Astrocyte (in vitro differentiated cells and primary cell): ENCODE measurements around the gene RUBCNL. TPM values are rescaled to one million over a fixed set of nuclear protein-coding genes. Genes with fewer than 3 reads are reported as not detected.

Source experiments
- DNase-seq: peaks from one replicate; pipeline ENCODE4 v3.0.0-alpha.2; 2010; ENCODE audit warnings: low read depth
- FAIRE-seq: peaks from 2 replicates; lab custom pipeline; 2011; peaks lifted over from hg19 to GRCh38; lab: Jason Lieb, UNC
- H2AFZ ChIP-seq: 2 replicates; pipeline ENCODE4 v1.6.0; 2012; ENCODE audit warnings: low read depth, low read length, inconsistent platforms
- H3K27ac ChIP-seq: 2 replicates; pipeline ENCODE4 v1.5.1; 2011; ENCODE audit warnings: low read depth, low read length, inconsistent platforms
- H3K27me3 ChIP-seq: 2 replicates; pipeline ENCODE4 v1.6.0; 2011; ENCODE audit warnings: low read length, inconsistent platforms; ENCODE audit not compliant: insufficient read depth
- H3K36me3 ChIP-seq: 2 replicates; pipeline ENCODE4 v1.5.1; 2011; ENCODE audit warnings: low read length, inconsistent platforms; ENCODE audit not compliant: insufficient read depth
- H3K4me1 ChIP-seq: 2 replicates; pipeline ENCODE4 v1.5.1; 2011; ENCODE audit warnings: low read length, inconsistent platforms; ENCODE audit not compliant: insufficient read depth
- H3K4me2 ChIP-seq: 2 replicates; pipeline ENCODE4 v1.6.0; 2012; ENCODE audit warnings: low read length, inconsistent platforms
- H3K4me3 ChIP-seq: 2 replicates; pipeline ENCODE4 v1.5.1; 2011; ENCODE audit warnings: low read depth, mild to moderate bottlenecking, low read length, inconsistent platforms; ENCODE audit not compliant: insufficient read depth
- H3K79me2 ChIP-seq: 2 replicates; pipeline ENCODE4 v1.6.0; 2012; ENCODE audit warnings: mild to moderate bottlenecking, low read length, inconsistent platforms; ENCODE audit not compliant: insufficient read depth
- H3K9ac ChIP-seq: 2 replicates; pipeline ENCODE4 v1.6.0; 2012; ENCODE audit warnings: mild to moderate bottlenecking, low read length, inconsistent platforms
- H3K9me3 ChIP-seq: 2 replicates; pipeline ENCODE4 v1.5.1; 2012; ENCODE audit warnings: low read depth, mild to moderate bottlenecking, low read length, inconsistent platforms; ENCODE audit not compliant: insufficient read depth
- H4K20me1 ChIP-seq: 2 replicates; pipeline ENCODE4 v1.6.0; 2012; ENCODE audit warnings: low read length, inconsistent platforms; ENCODE audit not compliant: insufficient read depth
- H3K27ac Mint-ChIP-seq: one replicate; pipeline ENCODE4 v1.8.0; 2021; ENCODE audit warnings: mild to moderate bottlenecking, mixed read lengths; ENCODE audit not compliant: unreplicated experiment
- H3K27me3 Mint-ChIP-seq: one replicate; pipeline ENCODE4 v1.8.0; 2021; ENCODE audit warnings: low read depth, mixed read lengths; ENCODE audit not compliant: unreplicated experiment
- H3K36me3 Mint-ChIP-seq: one replicate; pipeline ENCODE4 v1.8.0; 2021; ENCODE audit warnings: low read depth, mixed read lengths; ENCODE audit not compliant: unreplicated experiment
- H3K4me1 Mint-ChIP-seq: one replicate; pipeline ENCODE4 v1.8.0; 2021; ENCODE audit warnings: low read depth, mixed read lengths; ENCODE audit not compliant: unreplicated experiment
- H3K4me3 Mint-ChIP-seq: one replicate; pipeline ENCODE4 v1.8.0; 2021; ENCODE audit warnings: mild to moderate bottlenecking, moderate library complexity, mixed read lengths; ENCODE audit not compliant: unreplicated experiment
- H3K9me3 Mint-ChIP-seq: one replicate; pipeline ENCODE4 v1.8.0; 2021; ENCODE audit warnings: mild to moderate bottlenecking, mixed read lengths; ENCODE audit not compliant: unreplicated experiment
- EZH2 ChIP-seq: IDR thresholded peaks from 2 replicates; pipeline ENCODE4 v1.6.1; 2012; ENCODE audit warnings: mild to moderate bottlenecking, low read length, inconsistent platforms; ENCODE audit not compliant: insufficient read depth
- total RNA-seq: library from RNA; stranded (reverse); gene quantifications from 2 replicates; pipeline ENCODE4 v1.2.1, GENCODE V29; 2021
- TF ChIP-seq, protein P1 (sequence below): IDR thresholded peaks from 2 replicates; pipeline ENCODE4 v1.5.1; 2011; ENCODE audit warnings: low read depth, mild to moderate bottlenecking, inconsistent platforms, low read length, moderate library complexity; ENCODE audit not compliant: insufficient read depth

The RUBCNL gene
- total RNA-seq, 1 donor from 2014 or later = 1.5 TPM

DNA sequence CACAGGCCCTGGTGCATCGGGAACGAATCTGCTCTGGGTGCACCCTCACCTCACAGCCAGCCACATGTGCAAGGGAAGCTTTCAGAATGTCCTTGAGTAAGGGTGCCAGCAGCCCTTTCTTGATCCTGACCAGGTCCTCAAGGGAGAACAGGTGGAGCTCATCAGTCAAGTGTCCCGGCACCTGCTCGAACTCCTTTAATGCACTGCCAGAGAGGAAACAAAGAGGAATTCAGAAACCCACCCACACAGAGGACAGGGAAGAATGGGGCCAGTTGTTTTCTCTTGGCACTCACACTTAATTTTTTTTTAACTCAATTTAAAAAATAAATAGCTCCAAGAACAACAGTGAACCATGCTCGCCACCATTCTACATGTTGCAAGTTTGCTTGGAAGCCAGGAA lies 41.7 kb downstream of the RUBCNL start:
- Histone ChIP-seq H3K4me3 (no peak overlapping the region), H3K27ac (no peak overlapping the region), H3K9me3 (no peaks in the 10 kb centered on the region), H4K20me1 (no peaks in the 10 kb centered on the region), H3K9ac (no peak overlapping the region), H3K36me3 (no peaks in the 10 kb centered on the region), H3K4me2 (no peak overlapping the region), H3K79me2 (no peaks in the 10 kb centered on the region), H2AFZ (no peak overlapping the region), H3K27me3 (peaks cover 49% of the 10 kb centered on the region), H3K4me1 (peaks cover 11% of the 10 kb centered on the region)
- Mint-ChIP-seq H3K4me3 (no peak overlapping the region), H3K4me1 (peaks cover 11% of the 10 kb centered on the region), H3K27me3 (peaks cover 6% of the 10 kb centered on the region), H3K27ac (no peak overlapping the region), H3K36me3 (peaks cover 6% of the 10 kb centered on the region), H3K9me3 (peaks cover 3% of the 10 kb centered on the region)
- DNase-seq (no peak), FAIRE-seq (no peak)
- TF ChIP-seq EZH2 = no peak
- TF ChIP-seq, protein P1, sequence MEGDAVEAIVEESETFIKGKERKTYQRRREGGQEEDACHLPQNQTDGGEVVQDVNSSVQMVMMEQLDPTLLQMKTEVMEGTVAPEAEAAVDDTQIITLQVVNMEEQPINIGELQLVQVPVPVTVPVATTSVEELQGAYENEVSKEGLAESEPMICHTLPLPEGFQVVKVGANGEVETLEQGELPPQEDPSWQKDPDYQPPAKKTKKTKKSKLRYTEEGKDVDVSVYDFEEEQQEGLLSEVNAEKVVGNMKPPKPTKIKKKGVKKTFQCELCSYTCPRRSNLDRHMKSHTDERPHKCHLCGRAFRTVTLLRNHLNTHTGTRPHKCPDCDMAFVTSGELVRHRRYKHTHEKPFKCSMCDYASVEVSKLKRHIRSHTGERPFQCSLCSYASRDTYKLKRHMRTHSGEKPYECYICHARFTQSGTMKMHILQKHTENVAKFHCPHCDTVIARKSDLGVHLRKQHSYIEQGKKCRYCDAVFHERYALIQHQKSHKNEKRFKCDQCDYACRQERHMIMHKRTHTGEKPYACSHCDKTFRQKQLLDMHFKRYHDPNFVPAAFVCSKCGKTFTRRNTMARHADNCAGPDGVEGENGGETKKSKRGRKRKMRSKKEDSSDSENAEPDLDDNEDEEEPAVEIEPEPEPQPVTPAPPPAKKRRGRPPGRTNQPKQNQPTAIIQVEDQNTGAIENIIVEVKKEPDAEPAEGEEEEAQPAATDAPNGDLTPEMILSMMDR = no peak

DNA sequence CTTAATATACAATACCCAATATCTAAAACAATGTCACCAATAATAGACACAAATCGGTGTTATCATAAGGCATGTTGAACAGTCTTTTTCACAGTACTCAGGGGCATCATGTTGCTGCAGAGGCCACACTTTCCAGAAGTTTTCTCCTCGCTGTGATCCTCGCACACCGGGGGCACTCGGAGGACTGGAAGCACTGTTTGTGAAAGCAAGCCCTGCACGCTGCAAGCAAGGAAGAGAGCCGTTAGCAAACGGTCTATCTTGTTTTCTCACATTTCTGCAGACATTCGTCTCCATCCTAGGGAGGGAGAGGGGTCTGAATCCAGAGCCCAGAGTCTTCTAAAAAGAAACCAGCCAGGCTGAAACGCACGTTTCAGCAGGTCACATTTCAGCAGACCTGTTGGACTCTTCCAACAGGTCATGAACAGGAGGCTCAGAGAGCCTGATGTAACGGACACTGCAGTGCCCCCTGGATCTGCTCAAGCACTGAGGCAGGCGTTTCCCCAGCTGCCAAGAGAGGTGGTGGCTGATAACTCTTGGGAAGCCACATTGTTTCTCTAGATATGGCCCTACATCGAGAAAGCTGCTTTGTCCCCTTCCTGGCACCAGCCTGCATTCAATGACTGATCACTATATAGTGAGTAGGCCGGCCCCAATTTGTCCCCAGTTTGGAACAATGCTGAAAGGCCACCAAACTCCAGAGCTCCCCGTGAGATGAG lies 43.6 kb downstream of the RUBCNL start:
- H3K9ac ChIP-seq = no peak overlapping the region
- H3K36me3 ChIP-seq = no peaks in the 10 kb centered on the region
- H3K4me2 ChIP-seq = no peak overlapping the region
- H3K27ac ChIP-seq = no peak overlapping the region
- no peak overlapping the region for H3K4me3 ChIP-seq
- no peaks in the 10 kb centered on the region for H3K79me2 ChIP-seq
- no peaks in the 10 kb centered on the region for H3K9me3 ChIP-seq
- Mint-ChIP-seq H3K4me3 (no peak overlapping the region), H3K27me3 (peaks cover 6% of the 10 kb centered on the region), H3K4me1 (peaks cover 18% of the 10 kb centered on the region), H3K27ac (no peak overlapping the region), H3K9me3 (peaks cover 3% of the 10 kb centered on the region), H3K36me3 (peaks cover 2% of the 10 kb centered on the region)
- peaks cover 24% of the 10 kb centered on the region for H3K4me1 ChIP-seq
- H2AFZ ChIP-seq = no peak overlapping the region
- H4K20me1 ChIP-seq = no peaks in the 10 kb centered on the region
- H3K27me3 ChIP-seq = peaks cover 43% of the 10 kb centered on the region
- TF ChIP-seq, protein P1 = no peak
- TF ChIP-seq EZH2 = no peak
- FAIRE-seq (no peak), DNase-seq (no peak)

DNA sequence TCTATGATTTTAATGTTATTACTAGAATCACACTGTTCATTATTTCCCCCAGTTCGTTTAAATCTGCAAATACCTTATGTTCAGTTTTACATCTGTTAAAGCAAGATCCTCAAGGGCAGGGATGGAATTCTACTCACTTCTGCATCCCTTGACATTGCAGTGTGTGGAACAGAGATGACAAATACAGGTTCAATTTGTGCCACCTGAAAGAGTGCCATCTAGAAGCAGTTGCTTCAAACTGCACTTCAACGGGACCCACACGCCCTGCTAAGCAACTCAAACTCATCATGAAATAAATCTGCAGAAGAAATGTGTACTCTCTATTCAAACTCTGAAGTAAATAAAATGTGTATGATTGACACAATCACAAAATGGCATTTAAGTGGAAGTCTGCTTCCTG lies 44.5 kb downstream of the RUBCNL start:
- no peak overlapping the region for H3K27ac Mint-ChIP-seq
- H3K27me3 Mint-ChIP-seq = peaks cover 6% of the 10 kb centered on the region
- FAIRE-seq (no peak), DNase-seq (no peak)
- peaks cover 19% of the 10 kb centered on the region for H3K4me1 Mint-ChIP-seq
- H3K36me3 Mint-ChIP-seq = peaks cover 2% of the 10 kb centered on the region
- Histone ChIP-seq H3K4me1 (peaks cover 24% of the 10 kb centered on the region), H3K36me3 (no peaks in the 10 kb centered on the region), H3K27ac (no peak overlapping the region), H3K9ac (no peak overlapping the region), H3K79me2 (no peaks in the 10 kb centered on the region), H3K27me3 (peaks cover 49% of the 10 kb centered on the region), H3K4me2 (no peak overlapping the region), H3K4me3 (no peak overlapping the region), H3K9me3 (no peaks in the 10 kb centered on the region), H4K20me1 (no peaks in the 10 kb centered on the region), H2AFZ (no peak overlapping the region)
- no peaks in the 10 kb centered on the region for H3K9me3 Mint-ChIP-seq
- no peak for TF ChIP-seq EZH2
- TF ChIP-seq, protein P1 = no peak
- no peak overlapping the region for H3K4me3 Mint-ChIP-seq
